Activated CD4-positive, CD25-positive, alpha-beta regulatory T cell treated with anti-CD3 and anti-CD28 coated beads, Interleukin-2, amount 50 U/mL, for 24 hours (primary cell): ENCODE measurements around the gene SBSN.
"Not testable (repeated sequence)": the region's sequence is repeated elsewhere in the genome, so short reads cannot be mapped to it uniquely, and the experiment has no call there.

Experiments
- ATAC-seq, 2 donors: fragments of 150-1000 bp; cut with Tn5 transposase; one replicate each; pipeline ENCODE4 v1.10.0; 2021; ENCODE audit warnings: mild to moderate bottlenecking in 1 of 2, moderate library complexity in 1 of 2

SBSN gene

DNA sequence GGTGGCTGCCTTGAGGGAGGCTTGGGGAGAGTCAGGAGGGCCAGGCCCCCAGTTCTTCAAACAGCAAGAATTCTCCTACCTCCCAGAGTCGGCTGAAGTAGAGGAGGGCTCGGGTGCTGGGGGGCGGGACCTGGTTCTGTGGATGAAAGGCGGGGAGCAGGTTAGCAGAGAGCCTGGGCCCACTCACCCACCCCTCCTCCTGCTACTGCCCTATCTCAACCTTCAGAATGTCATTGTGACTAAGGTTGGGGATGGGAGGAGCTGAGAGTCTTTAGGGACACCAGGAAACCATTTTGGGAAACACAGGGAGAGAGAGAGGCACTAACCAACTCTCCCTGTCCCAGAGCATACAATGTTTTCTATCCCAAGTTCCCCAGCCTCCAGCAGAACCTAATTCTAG, 25.4 kb downstream of the SBSN start:
- no peak for ATAC-seq

DNA sequence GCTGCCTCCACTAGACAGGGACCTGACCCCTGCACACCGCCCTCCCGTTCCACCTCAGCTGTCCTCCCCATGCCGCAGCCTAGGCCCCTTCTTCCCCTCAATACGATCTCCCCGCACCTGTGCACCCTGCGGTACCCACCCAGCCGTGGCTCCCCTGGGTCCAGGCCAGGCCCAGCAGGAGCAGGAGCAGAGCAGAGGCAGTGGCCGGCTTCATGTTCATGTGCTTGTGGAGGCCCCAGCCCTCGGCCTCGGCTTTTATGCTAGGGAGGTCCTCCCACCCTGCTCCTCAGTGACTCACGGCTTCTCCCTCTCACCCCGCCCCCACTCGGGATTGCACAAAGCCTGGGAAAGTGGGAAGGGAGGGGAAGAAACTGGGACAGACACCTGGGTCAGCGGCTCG, 26.4 kb downstream of the SBSN start:
- no peak for ATAC-seq

DNA sequence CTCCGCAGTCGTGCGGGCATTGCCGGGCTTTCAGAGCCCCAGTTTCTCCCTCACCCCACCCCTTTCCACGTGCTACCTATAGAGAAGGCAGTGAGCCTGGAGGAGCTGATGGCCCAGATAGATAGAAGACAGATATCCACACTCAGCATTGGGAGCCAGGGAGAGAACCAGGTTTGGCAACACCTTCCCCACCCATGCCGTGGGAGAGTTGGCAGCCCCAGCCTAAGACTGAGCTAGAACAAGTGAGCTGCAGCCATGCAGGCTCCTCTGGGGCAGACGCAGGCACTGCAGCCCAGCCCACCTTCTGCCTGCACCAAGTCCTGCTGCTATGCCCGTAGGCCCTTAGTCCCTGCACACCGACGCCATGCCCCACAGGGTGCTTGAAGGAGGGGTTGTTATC, 27.5 kb downstream of the SBSN start:
- ATAC-seq: no peak

DNA sequence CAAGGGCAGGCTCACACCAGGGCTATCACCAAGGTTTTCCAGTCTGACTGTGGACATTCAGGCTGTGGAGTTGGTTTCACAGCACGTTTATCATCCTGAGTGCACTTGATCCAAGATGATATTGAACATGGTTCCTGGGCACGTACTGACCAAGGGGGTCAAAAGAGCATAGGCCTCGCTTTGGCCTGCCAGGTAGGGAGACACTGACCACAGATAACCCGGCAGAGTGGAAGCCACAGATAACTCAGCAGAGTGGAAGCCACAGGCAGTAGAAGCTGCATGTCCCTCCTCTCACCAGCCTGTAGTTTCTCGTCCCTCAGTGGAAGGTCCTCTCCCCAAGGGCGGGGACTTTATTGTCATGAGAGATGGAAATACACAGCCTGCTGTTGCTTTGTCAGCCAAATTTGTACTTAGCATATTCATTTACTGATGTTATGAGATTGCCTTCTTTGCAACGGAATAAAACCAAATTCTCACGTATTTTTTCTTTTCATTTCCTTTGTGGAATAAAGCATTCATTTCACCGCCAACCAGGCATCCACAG, 29.1 kb downstream of the SBSN start:
- no peak for ATAC-seq

DNA sequence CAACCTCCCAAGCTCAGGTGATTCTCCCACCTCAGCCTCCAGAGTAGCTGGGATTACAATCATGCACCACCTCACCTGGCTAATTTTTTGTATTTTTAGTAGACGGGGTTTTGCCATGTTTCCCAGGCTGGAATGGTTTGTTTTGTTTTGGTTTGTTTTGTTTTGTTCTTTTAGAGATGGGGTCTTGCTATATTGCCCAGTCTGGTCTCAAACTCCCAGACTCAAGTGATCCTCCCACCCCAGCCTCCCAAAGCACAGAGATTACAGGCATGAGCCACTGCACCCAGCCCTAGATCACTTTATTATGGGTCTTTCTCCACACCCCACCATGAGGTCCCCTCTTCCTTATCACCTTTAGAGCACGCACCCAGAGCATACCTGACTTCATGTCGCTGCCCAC, 29.9 kb downstream of the SBSN start:
- ATAC-seq: no peak

DNA sequence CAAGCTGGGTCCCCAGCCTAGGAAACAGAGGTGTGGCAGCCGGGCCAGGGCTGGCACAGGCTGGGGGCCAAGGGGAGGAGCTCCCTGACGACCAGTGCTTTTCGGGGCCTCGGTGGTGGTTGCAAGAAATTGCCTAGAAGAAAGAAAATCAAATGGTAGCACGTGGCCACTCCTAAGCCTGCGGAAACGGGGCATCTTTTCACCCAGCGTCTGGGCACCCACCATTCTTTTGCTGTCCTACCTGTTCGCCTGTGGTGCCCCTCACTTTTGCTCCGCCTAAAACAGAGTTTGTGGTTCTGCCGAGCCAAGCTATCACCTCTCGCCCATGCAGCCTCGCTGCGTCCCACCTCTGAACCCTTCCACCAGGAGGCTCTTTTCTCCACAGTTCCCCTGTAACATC, 30.7 kb downstream of the SBSN start:
- ATAC-seq: no peak

DNA sequence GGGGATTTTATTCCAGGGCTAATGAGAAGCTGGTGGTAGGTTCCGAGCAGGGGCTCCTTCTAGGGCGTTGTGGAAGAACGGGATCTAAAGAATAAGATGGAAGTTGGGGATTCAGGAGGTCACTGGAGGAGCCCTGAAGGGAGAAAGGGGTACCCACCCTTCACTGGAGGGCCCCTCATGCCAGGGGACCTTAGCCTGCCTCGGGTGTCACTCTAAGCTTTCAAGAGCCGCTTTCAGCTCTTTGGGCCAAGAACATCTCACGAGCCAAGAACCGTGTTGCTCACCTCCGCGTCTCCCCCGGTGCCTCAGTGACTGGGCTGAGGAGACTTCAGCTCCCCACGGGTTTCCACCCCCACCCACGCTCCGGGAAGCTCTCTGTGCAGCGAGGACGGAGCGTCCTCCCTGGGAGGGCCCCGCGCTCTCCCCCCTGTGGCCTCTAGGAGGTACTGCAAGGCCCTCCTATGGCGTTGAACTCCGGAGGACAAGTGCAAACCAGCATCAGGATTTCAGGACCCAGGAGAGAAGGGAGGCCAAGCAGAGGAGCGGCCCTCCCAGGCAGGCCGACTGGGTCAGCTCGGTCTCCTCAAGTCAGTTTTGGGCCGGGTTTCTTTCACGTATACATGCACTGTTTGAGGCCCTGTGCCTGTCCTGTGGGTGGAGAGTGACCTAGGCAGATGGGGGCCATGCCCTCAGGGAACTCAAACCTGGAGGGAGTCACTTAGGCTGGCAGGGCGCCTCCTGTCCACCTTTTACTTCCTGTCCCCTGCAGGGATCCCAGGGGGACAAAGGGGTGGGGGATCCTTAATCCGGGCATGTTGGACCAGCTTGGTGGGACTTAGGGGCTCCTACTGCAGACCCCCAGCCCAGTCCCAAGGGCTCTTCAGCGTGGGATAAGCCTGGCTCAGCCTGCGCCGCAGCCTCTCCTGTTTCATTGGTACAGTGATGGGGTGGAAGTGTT, 32.7 kb downstream of the SBSN start:
- ATAC-seq: peak; percentile 83 to 90

DNA sequence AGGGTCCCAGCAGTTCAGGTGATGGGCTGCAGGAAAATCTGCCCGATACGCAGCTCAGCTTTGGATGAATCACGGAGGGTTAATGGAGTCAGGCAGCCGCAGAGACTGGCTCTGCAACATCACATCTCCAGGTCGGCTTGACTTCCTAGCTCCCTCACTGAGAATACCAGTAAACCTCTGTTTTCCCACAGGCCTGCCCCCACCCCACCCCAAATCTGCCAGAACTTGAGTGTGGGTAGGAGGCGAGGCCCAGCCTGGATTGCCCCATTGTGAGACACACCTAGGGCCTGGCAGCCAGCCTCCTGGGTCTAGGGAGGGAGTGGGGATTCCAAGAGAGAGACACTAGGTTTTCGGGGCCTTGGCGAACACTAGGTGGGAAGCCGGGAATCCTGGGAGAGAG, 34.1 kb downstream of the SBSN start:
- no peak for ATAC-seq

DNA sequence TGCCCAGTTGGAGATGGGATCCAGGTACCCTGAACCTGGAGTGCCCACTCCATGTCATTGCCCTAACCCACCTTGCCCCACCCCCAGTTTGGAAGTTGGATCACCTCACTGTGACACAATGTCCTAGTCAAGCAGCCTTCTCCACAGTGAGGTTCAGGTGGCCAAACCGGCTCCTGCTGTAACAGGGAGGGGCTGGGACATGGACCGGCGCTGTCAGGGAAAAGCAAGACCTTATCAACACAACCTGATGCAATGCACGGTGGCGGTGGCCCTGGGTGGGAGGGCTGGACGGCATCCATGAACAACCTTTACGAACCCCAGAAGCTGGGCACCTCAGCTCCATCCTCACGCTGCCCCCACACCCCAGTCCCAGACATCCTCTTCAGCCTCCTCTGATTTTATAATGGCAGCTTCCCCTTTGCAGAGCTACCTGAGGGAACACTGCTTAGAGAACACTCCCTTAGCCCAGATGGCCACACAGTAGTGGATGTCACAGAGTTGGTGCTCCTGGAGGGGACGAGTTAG, 36.2 kb downstream of the SBSN start:
- ATAC-seq: no peak

DNA sequence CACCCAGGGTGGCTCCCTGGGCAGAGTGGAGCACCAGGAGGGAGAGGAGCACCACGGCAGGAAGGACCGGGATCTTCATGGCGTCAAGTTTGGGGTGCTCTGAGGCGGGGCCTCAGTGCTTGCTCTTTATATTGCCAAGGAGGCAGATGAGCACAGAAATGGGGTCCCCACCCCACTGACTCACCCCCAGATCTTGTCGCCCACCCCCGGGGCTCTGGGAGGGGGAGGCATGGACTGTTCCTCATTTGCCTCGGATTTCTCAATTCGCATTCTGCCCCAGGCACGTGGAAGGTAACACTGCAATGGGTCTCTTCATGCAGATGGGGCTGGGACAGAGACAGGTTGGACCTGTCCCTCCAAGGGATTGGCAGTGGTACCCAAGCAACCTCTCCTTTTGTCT, 37.7 kb downstream of the SBSN start, which contains the start of gene KRTDAP:
Gene KRTDAP, minus strand, starts transcription at position 101 of the 400 bp plus-strand sequence. Its CDS starts 22 bp downstream, at position 79.
- ATAC-seq: no peak

DNA sequence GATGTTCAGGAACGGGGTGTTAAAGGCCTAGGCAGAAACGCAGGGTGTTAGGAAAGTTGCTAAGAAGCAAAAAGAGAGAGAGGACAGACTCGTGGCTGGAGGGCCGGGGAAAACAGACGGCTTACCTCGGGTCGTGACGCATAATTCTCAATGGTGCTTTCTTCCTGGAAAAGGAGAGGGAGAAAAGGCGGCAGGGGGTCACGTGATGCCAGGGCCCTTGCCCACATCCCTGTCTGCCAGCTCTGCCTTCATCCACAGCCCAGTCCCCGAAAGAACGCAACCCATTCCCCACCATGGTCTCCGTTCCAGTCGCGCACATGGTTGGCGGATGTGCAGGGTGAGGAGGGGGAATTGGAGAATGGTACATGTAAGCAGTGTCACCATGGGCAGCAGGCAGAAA, 39.4 kb downstream of the SBSN start:
- no peak for ATAC-seq

DNA sequence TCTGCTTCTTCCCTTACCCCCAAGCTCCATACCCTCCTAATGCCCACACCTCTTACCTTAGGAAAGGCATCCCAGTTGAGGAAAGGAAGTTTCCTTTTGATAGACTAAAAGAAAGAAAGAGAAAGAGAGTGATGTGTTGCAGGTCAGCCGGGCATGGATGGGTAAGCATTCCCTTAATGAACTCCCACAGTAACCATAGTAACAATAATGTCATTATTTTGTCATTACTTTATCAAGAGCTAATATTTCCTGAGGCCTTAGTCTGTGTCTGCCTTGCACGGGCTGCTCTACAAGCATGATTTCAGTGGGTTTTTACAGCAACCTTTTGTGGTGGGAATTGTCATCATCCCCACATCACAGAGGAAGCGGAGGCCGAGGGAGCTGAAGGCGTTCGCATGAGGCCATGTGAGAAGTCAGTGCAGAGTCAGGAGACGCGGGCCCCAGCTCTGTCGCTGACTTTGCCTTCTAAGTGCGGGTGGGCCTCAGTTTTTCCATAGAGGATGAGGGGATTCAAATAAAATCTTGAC, 40.4 kb downstream of the SBSN start:
- ATAC-seq: no peak

DNA sequence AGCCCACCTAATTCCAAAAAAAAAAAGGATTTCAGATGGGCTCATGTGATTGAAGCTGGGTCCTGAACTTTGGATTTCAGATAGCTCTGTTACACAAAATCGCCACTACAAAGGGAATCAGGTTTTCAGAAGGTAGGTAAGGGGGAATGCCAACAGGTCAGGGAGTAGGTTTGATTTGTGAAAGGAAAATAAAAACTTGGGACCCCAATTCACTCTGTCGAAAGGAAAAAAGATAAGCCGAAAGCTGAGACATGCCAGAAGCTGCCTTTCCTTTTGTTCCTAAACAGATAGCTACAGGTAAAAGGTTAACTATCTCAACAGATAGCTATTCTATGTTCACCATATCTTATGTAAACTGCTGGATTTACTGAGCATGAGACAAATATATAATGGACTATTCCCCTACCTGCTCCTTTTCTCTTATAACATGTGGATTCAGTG, 41.8 kb downstream of the SBSN start:
- no peak for ATAC-seq

DNA sequence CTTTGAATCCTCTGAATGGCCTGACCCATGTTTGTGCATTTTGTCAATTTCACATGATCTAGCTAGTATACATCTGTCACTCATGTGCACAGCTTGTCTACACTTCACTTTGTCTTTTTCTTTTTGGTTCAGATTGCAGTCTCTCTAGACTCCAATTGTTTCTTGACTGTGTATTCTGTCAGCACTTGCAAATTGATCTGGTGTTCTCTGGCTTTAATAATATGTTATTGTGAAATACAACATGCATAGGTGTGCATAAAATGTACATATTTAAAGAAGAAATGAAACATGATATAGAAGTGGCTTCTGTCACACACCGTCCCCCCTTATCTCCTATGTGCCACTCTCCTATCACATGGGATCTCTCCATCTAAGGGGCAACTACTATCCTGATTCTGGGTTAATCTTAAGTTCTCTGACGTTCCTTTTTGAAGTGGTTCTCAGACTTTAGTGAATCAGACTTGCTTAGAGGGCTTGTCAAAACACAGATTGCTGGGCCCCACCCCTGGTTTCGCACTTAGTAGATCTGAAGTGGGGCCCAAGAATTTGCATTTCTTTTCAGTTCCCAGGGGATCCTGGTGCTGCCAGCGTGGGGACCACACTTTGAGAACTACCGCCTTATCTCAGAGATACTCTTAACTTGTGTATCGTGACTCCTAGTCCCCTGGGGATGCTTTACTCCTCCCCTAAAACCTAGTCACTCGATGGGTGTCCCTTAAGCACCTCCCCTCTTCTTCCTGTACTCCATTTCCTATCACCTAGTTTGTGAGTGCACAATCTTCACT, 43.7 kb downstream of the SBSN start:
- peak; percentile 25 to 43 for ATAC-seq

DNA sequence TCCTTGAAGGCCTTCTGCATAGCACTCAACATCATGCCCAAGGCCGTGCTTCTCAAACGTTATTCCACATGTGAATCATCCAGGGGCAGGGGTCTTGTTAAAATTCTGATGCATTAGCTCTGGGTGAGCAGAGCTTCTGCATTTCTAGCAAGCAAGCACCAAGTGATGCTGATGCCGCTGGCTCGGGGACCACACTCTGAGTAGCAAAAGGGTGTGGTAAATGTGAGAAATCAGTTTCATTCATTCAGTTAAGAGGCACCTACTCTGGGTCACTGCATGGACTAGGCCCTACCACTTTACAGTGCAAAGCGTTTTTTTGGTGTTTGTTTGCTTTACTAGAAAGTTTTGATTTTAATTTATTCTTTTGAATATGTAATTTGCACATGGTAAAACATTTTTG, 45.0 kb downstream of the SBSN start:
- ATAC-seq: no peak

DNA sequence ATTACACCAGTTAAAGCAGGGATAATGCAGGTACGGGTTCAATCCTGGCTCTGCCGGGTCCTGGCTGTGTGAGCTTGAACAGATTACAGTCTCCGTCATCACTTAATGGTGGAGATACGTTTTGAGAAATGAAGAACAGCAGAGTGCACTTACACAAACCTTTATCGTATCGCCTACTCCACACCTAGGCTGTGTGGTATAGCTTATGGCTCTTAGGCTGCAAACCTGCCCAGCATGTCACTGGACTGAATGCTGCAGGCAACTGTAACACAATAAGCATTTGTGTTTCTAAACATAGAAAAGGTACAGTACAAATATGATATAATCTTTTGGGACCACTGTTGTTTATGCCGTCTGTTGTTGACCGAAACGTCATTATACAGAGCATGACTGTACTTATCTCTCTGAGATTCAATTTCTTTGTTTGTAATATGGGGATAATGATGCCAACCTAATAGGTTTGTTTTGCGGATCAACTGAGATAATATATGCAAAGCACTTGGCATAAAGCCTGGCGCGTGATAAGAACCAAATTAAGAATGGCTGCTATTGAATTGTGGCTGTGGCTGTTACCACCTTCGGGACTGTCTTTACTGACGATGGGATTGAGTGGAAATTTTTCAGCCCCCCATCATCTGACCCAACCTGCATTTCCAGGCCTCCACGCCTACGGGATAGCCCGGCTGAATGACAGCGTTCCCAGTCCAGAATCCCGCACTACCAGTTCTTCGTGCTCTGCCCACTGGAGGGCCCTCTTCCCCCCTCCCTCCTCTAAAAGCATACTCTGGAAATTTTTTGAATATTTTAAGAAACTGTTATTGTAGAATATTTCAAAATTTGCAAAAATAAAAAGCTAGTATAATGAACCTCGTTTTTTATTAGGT, 49.1 kb downstream of the SBSN start:
- no peak for ATAC-seq

DNA sequence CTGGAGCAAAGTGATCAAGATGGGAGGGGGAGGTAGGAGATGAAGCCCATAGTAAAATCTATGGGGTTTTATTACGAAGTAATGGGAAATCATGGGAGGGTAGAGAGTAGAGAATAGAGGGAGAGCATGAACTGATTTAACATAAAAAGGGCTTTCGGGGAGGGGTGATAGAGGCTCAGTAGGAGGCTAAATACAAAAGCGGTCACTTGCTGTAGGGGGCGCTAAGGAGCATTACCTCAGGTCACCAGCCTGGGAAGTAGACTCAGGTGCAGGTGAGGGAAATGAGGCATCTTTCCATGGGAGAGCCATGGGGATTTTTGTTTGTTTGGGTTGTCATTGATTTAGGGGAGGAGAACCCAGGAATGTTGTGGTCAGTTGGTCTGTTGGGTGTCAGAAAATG, 52.0 kb downstream of the SBSN start:
- ATAC-seq: no peak

DNA sequence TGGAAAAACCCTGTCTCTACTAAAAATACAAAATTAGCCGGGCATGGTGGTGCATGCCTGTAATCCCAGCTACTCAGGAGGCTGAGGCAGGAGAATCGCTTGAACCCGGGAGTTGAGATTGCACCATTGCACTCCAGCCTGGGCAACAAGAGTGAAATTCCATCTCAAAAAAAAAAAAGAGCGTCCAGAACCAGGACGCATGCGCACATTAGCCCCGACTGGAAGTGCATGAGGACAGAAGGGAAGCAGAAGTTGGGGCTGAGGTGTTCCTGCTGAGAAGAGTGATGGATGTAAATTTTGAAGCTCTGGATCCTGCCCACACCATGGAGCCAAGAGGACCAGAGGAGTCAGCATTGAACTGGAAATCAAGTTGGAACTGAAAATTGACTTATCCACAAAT, 53.5 kb downstream of the SBSN start:
- not testable (repeated sequence) for ATAC-seq

DNA sequence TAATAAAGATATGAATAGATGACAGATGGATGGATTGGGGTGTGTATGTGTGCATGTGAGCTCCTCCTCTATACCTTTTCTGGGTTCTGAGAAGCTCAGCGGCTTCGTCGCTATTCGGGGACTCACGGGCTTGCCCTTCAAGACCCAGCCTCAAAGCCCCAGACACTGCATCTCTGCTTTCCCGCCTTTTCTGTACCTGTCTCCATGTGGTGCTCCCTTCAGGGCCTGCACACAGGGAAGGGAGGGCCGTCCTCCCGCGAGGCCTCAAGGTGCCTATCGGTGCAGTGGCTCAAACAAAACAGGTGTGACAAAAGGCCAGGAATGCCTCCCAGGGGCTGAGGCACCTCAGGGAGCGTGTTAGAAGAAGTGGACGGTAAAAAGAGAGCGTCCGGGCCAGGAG, 54.0 kb downstream of the SBSN start:
- ATAC-seq: no peak
